K562 (cell line): Measurements from ENCODE around the gene SULT6B1.

ENCODE experiments used
- CTCF ChIP-seq, 3 experiments: IDR thresholded peaks in 2 of 3; conservative IDR thresholded peaks in 1 of 3; 2 replicates each; pipeline ENCODE4 v1.5.1; 2011 to 2012; ENCODE audit warnings: low read length in 3 of 3, mild to moderate bottlenecking in 3 of 3, control low read depth in 2 of 3, improper control_type of control experiment in 1 of 3, inconsistent platforms in 1 of 3, low read depth in 1 of 3, mixed read lengths in 1 of 3, moderate library complexity in 1 of 3; ENCODE audit not compliant: insufficient read depth in 2 of 3
- EP300 ChIP-seq: IDR thresholded peaks from 2 replicates; pipeline ENCODE4 v1.6.1; 2012; ENCODE audit warnings: low read length, improper control_type of control experiment
- GTF2B ChIP-seq: IDR thresholded peaks from 2 replicates; pipeline ENCODE4 v1.6.1; 2011; ENCODE audit not compliant: insufficient read length; ENCODE audit errors: extremely low read depth
- HDGF ChIP-seq: fragments of 450-650 bp; IDR thresholded peaks from 2 replicates; pipeline ENCODE4 v1.6.1; 2016
- MIER1 ChIP-seq: fragments of 450-650 bp; IDR thresholded peaks from 2 replicates; pipeline ENCODE4 v1.6.1; 2016; ENCODE audit warnings: antibody characterized with exemption, mild to moderate bottlenecking, low read depth
- TEAD1 ChIP-seq, 2 experiments: fragments of 450-650 bp in 1 of 2; sonication (generic) in 1 of 2; formaldehyde crosslinking; IDR thresholded peaks; 2 replicates each; pipeline versions ENCODE4 v1.4.0 to v1.8.0; 2020 to 2022; ENCODE audit warnings: mild to moderate bottlenecking in 2 of 2, missing genetic modification reagents in 1 of 2
- ZFX ChIP-seq: sonication (generic); formaldehyde crosslinking; IDR thresholded peaks from 2 replicates; pipeline ENCODE4 v1.8.0; 2022; ENCODE audit warnings: mild to moderate bottlenecking, missing genetic modification reagents, moderate library complexity

DNA sequence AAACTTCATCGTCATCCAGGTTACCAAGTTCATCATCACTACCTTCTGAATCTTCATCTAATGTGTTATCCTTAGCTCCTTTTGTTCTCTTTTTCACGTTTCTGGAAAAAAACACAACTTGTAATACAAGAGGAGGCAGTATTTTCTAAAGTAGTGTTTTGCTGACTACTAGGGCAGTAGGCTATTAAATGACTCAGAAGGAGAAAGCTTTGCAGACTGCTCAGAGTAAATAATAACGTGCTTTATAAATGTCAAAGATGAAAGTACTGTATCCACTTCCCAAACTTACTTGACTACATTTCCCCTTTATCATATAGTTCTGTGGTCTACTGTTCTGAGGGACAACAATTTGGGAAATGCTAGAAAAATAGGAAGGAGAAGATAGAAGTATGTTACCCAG is 23.5 kb upstream of the SULT6B1 start:
- TF ChIP-seq CTCF (IDR thresholded peaks at IDR 0.05 in 2 of 3, conservative IDR thresholded peaks at IDR 0.05 in 1 of 3; ENCODE audit: insufficient read depth in 2 of 3, low read depth in 1 of 3, low read length in 3 of 3) (no peak), GTF2B (no peak), ZFX (CRISPR knock-in tag) (no peak), HDGF (no peak), MIER1 (no peak), TEAD1 (CRISPR knock-in tag; IDR thresholded peaks at IDR 0.05) (no peak), EP300 (no peak)
